Measurements from ENCODE around the gene SCN2B.

SCN2B gene

DNA sequence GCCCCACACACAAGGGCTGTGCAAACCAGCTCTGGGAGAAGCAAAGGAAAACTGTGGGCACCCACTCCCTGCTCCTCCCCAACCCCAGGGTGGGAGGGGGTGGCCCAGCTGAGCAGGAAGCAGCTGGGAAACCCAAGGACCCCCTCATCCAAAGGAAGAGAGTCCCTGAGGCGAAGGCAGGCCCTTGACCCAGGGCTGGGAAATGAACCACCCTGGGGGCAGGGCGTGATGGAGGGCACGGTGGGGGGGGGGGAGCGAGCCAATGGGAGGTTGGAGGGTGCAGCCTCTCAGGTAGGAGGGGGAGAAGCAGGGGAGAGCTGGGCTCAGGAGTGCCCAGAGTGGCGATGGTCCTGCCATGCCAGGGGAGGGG is 40.7 kb downstream of the SCN2B start:
- CTCF ChIA-PET = interaction anchor here (2.3 kb wide), 1 partner anchor 9 kb away, joined by 6 read pairs; no protein-coding TSS in a partner anchor
- Histone ChIP-seq H3K36me3 (ENCODE audit: control insufficient read depth in 2 of 2, insufficient read depth in 1 of 2, low read length in 2 of 2) (no peaks in the 10 kb centered on the region), H3K4me1 (ENCODE audit: control insufficient read depth, insufficient read depth, low read length) (no peaks in the 10 kb centered on the region), H3K27ac (ENCODE audit: extremely low read depth, low read depth, low read length) (no peak overlapping the region), H3K4me3 (ENCODE audit: low read depth, low read length) (no peak overlapping the region), H3K9me3 (ENCODE audit: control insufficient read depth, insufficient read depth, low read depth, low read length) (no peaks in the 10 kb centered on the region)
- TF ChIP-seq AEBP2 (tag by site-specific recombination; IDR thresholded peaks at IDR 0.05; ENCODE audit: borderline replicate concordance) (no peak), ZNF621 (tag by site-specific recombination; IDR thresholded peaks at IDR 0.05) (no peak), KLF7 (tag by site-specific recombination; IDR thresholded peaks at IDR 0.05; ENCODE audit: borderline replicate concordance) (no peak), MZF1 (tag by site-specific recombination; IDR thresholded peaks at IDR 0.05; ENCODE audit: borderline replicate concordance) (no peak), ZNF558 (tag by site-specific recombination; IDR thresholded peaks at IDR 0.05) (no peak), ZNF23 (tag by site-specific recombination; IDR thresholded peaks at IDR 0.05; ENCODE audit: borderline replicate concordance) (no peak)
- TF ChIP-seq, protein P1, sequence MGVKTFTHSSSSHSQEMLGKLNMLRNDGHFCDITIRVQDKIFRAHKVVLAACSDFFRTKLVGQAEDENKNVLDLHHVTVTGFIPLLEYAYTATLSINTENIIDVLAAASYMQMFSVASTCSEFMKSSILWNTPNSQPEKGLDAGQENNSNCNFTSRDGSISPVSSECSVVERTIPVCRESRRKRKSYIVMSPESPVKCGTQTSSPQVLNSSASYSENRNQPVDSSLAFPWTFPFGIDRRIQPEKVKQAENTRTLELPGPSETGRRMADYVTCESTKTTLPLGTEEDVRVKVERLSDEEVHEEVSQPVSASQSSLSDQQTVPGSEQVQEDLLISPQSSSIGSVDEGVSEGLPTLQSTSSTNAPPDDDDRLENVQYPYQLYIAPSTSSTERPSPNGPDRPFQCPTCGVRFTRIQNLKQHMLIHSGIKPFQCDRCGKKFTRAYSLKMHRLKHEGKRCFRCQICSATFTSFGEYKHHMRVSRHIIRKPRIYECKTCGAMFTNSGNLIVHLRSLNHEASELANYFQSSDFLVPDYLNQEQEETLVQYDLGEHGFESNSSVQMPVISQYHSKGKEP (tag by site-specific recombination; IDR thresholded peaks at IDR 0.05) = no peak
- TF ChIP-seq, protein P2, sequence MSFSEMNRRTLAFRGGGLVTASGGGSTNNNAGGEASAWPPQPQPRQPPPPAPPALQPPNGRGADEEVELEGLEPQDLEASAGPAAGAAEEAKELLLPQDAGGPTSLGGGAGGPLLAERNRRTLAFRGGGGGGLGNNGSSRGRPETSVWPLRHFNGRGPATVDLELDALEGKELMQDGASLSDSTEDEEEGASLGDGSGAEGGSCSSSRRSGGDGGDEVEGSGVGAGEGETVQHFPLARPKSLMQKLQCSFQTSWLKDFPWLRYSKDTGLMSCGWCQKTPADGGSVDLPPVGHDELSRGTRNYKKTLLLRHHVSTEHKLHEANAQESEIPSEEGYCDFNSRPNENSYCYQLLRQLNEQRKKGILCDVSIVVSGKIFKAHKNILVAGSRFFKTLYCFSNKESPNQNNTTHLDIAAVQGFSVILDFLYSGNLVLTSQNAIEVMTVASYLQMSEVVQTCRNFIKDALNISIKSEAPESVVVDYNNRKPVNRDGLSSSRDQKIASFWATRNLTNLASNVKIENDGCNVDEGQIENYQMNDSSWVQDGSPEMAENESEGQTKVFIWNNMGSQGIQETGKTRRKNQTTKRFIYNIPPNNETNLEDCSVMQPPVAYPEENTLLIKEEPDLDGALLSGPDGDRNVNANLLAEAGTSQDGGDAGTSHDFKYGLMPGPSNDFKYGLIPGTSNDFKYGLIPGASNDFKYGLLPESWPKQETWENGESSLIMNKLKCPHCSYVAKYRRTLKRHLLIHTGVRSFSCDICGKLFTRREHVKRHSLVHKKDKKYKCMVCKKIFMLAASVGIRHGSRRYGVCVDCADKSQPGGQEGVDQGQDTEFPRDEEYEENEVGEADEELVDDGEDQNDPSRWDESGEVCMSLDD (tag by site-specific recombination; IDR thresholded peaks at IDR 0.05) = no peak
- POLR2A ChIA-PET = no interaction called here

DNA sequence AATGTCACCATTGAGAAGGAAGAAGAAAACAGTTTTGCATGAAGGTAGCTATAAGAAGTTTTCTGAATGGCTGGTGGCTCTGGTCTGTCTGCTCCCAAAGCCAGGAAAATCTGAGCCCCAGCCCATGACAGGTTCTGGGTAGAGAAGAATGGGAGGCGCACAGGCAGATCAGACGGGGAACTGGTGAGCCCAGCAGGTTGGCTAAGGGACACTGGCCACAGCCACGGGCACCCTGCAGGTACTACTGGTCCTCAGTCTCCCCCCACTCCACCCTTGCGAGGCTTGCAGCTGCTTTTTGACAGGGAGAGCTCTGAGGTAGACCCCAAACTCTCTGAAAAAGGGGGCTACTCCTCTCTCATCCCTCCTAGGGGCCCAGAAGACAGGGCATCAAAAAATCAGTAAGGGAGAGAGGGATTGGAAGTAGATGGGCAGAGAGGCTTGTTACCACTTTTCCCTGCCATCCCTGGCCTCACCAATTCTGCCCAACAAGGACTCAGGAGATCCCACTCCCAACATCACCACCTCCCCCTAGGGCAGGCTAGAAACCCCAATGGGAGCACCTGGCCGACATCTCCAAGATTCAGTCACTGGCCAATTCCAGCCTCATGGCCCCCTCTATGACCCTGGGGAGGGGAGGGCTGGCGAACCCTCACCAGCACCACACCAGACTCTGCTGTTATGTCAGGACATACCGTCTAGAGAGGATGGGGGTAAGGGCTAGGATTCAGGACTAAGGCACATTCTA is 41.2 kb downstream of the SCN2B start:
- Histone ChIP-seq H3K4me1 (ENCODE audit: control insufficient read depth, insufficient read depth, low read length) (no peaks in the 10 kb centered on the region), H3K27ac (ENCODE audit: extremely low read depth, low read depth, low read length) (no peak overlapping the region), H3K36me3 (ENCODE audit: control insufficient read depth in 2 of 2, insufficient read depth in 1 of 2, low read length in 2 of 2) (no peaks in the 10 kb centered on the region), H3K4me3 (ENCODE audit: low read depth, low read length) (no peak overlapping the region), H3K9me3 (ENCODE audit: control insufficient read depth, insufficient read depth, low read depth, low read length) (no peaks in the 10 kb centered on the region)
- ChIA-PET POLR2A (no interaction called here), CTCF (interaction anchor here (0.7 to 2.3 kb wide), 5 partner anchors 9 to 554 kb away, joined by 3 to 9 read pairs (median 5); partner anchors contain the start of gene SCN4B)
- TF ChIP-seq, protein P3, sequence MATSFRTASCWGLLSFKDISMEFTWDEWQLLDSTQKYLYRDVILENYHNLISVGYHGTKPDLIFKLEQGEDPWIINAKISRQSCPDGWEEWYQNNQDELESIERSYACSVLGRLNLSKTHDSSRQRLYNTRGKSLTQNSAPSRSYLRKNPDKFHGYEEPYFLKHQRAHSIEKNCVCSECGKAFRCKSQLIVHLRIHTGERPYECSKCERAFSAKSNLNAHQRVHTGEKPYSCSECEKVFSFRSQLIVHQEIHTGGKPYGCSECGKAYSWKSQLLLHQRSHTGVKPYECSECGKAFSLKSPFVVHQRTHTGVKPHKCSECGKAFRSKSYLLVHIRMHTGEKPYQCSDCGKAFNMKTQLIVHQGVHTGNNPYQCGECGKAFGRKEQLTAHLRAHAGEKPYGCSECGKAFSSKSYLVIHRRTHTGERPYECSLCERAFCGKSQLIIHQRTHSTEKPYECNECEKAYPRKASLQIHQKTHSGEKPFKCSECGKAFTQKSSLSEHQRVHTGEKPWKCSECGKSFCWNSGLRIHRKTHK (tag by site-specific recombination; IDR thresholded peaks at IDR 0.05) = no peak
- TF ChIP-seq ZNF530 (tag by site-specific recombination; IDR thresholded peaks at IDR 0.05; ENCODE audit: low read depth) = no peak
- no peak for TF ChIP-seq GLIS1 (tag by site-specific recombination; IDR thresholded peaks at IDR 0.05)
- no peak for TF ChIP-seq MZF1 (tag by site-specific recombination; IDR thresholded peaks at IDR 0.05; ENCODE audit: borderline replicate concordance)
- TF ChIP-seq, protein P4, sequence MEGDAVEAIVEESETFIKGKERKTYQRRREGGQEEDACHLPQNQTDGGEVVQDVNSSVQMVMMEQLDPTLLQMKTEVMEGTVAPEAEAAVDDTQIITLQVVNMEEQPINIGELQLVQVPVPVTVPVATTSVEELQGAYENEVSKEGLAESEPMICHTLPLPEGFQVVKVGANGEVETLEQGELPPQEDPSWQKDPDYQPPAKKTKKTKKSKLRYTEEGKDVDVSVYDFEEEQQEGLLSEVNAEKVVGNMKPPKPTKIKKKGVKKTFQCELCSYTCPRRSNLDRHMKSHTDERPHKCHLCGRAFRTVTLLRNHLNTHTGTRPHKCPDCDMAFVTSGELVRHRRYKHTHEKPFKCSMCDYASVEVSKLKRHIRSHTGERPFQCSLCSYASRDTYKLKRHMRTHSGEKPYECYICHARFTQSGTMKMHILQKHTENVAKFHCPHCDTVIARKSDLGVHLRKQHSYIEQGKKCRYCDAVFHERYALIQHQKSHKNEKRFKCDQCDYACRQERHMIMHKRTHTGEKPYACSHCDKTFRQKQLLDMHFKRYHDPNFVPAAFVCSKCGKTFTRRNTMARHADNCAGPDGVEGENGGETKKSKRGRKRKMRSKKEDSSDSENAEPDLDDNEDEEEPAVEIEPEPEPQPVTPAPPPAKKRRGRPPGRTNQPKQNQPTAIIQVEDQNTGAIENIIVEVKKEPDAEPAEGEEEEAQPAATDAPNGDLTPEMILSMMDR (tag by site-specific recombination; IDR thresholded peaks at IDR 0.05) = no peak

All from HEK293 (cell line).